B cell (primary cell): ENCODE results near the gene ADSS2. TPM values are rescaled to one million over a fixed set of nuclear protein-coding genes. Genes with fewer than 3 reads are reported as not detected.

Experiments
- ATAC-seq: fragments of 200-7000 bp; cut with Tn5 transposase; one replicate; pipeline ENCODE4 v1.10.0; 2021; ENCODE audit warnings: low read depth, mild to moderate bottlenecking, moderate number of reproducible peaks, moderate library complexity
- CTCF ChIA-PET: fragments of 350-600 bp; sonication (Branson Sonifier 250); formaldehyde crosslinking; loops from one replicate; lab custom pipeline; 2021; ENCODE audit warnings: antibody characterized with exemption, inconsistent platforms; lab: Charles Lee
- POLR2A ChIA-PET: fragments of 350-600 bp; sonication (Branson Sonifier 250); formaldehyde crosslinking; loops from one replicate; lab custom pipeline; 2021; ENCODE audit warnings: antibody characterized with exemption; lab: Charles Lee
- DNase-seq: peaks from one replicate; pipeline ENCODE4 v3.0.0; 2013
- H2AFZ ChIP-seq: 2 replicates; pipeline ENCODE4 v1.6.1; 2012; ENCODE audit warnings: mild to moderate bottlenecking, low read depth, low read length; ENCODE audit not compliant: insufficient read depth, poor library complexity, severe bottlenecking
- H3K27ac ChIP-seq, 2 donors: 1 replicate in 1 of 2; 2 replicates in 1 of 2; pipeline ENCODE4 v1.5.1; 2012 to 2013; ENCODE audit warnings: low read length in 2 of 2, mild to moderate bottlenecking in 2 of 2, moderate library complexity in 1 of 2
- H3K27me3 ChIP-seq, 4 experiments: fragments of 200-600 bp in 1 of 4; sonication (generic) in 1 of 4; replicated peaks in 1 of 4; 1 replicate in 2 of 4; 2 replicates in 2 of 4; pipeline versions ENCODE4 v1.6.1 to v1.7.0; 2013 to 2016; ENCODE audit warnings: low read length in 3 of 4, mild to moderate bottlenecking in 2 of 4, mixed read lengths in 1 of 4, moderate library complexity in 1 of 4; ENCODE audit not compliant: insufficient read depth in 4 of 4, control insufficient read depth in 3 of 4; ENCODE audit errors: control extremely low read depth in 1 of 4
- H3K36me3 ChIP-seq, 2 experiments: replicated peaks in 1 of 2; 1 replicate in 1 of 2; 2 replicates in 1 of 2; pipeline versions ENCODE4 v1.6.1 to v1.7.1; 2013; ENCODE audit warnings: low read length in 1 of 2; ENCODE audit not compliant: insufficient read depth in 2 of 2, control insufficient read depth in 1 of 2; ENCODE audit errors: control extremely low read depth in 1 of 2, extremely low read depth in 1 of 2
- H3K4me1 ChIP-seq, 2 donors: fragments of 200-600 bp in 1 of 2; sonication (generic) in 1 of 2; 1 replicate in 1 of 2; 2 replicates in 1 of 2; pipeline versions ENCODE4 v1.5.1 to v1.6.1; 2013 to 2017; ENCODE audit warnings: low read length in 2 of 2; ENCODE audit not compliant: control insufficient read depth in 2 of 2, insufficient read depth in 2 of 2
- H3K4me2 ChIP-seq: replicated peaks from 2 replicates; pipeline ENCODE3; 2012; ENCODE audit warnings: mild to moderate bottlenecking, low read depth, low read length; ENCODE audit not compliant: poor library complexity, severe bottlenecking
- H3K4me3 ChIP-seq, 5 experiments: fragments of 200-600 bp in 1 of 5; sonication (generic) in 1 of 5; 1 replicate in 3 of 5; 2 replicates in 2 of 5; pipeline versions ENCODE4 v1.5.1 to v1.7.0; 2011 to 2016; ENCODE audit warnings: low read length in 4 of 5, mild to moderate bottlenecking in 4 of 5, low read depth in 2 of 5, control low read depth in 1 of 5, moderate library complexity in 1 of 5; ENCODE audit not compliant: insufficient read depth in 1 of 5; ENCODE audit errors: control extremely low read depth in 1 of 5, extremely low read depth in 1 of 5
- H3K79me2 ChIP-seq: fragments of 200-600 bp; sonication (generic); one replicate; pipeline ENCODE4 v1.6.0; 2016; ENCODE audit warnings: low read length; ENCODE audit not compliant: control insufficient read depth, insufficient read depth
- H3K9ac ChIP-seq: fragments of 200-600 bp; sonication (generic); 2 replicates; pipeline ENCODE4 v1.6.1; 2017; ENCODE audit warnings: mild to moderate bottlenecking, low read length, moderate library complexity
- H3K9me3 ChIP-seq, 3 donors: one replicate each; pipeline versions ENCODE4 v1.6.1 to v1.7.1; 2013; ENCODE audit warnings: low read length in 2 of 3; ENCODE audit not compliant: control insufficient read depth in 2 of 3, insufficient read depth in 1 of 3; ENCODE audit errors: control extremely low read depth in 1 of 3
- H4K20me1 ChIP-seq: 2 replicates; pipeline ENCODE4 v1.6.0; 2012; ENCODE audit warnings: mild to moderate bottlenecking, low read length; ENCODE audit not compliant: insufficient read depth, control insufficient read depth, poor library complexity, severe bottlenecking
- H3K27ac Mint-ChIP-seq: one replicate; pipeline ENCODE4 v1.8.0; 2021; ENCODE audit warnings: mixed read lengths
- H3K27me3 Mint-ChIP-seq: one replicate; pipeline ENCODE4 v1.8.0; 2021; ENCODE audit warnings: mixed read lengths
- H3K4me1 Mint-ChIP-seq: one replicate; pipeline ENCODE4 v1.8.0; 2021; ENCODE audit warnings: mixed read lengths
- H3K4me3 Mint-ChIP-seq: one replicate; pipeline ENCODE4 v1.8.0; 2021; ENCODE audit warnings: mixed read lengths
- H3K9me3 Mint-ChIP-seq: one replicate; pipeline ENCODE4 v1.8.0; 2022; ENCODE audit warnings: mixed read lengths; ENCODE audit not compliant: insufficient read depth
- CTCF ChIP-seq: fragments of 200-600 bp; IDR thresholded peaks from one replicate; pipeline ENCODE4 v1.8.0; 2022; ENCODE audit warnings: antibody characterized with exemption, mild to moderate bottlenecking
- EZH2 ChIP-seq: IDR thresholded peaks from 2 replicates; pipeline ENCODE4 v1.6.1; 2012; ENCODE audit warnings: borderline replicate concordance, low read depth, mild to moderate bottlenecking, moderate library complexity, low read length; ENCODE audit not compliant: insufficient read depth, poor library complexity, severe bottlenecking
- WGBS: methylation state at CpG from one replicate; pipeline ENCODE4 v1.1.5; 2013; ENCODE audit warnings: missing lambda C conversion rate; ENCODE audit not compliant: insufficient coverage; 5-methylcytosine and 5-hydroxymethylcytosine counted together
- intact Hi-C: fragments of 100-400 bp; cut with micrococcal nuclease; formaldehyde crosslinking; loops from one replicate; pipeline ENCODE4 v1.10.0; 2022
- polyA plus RNA-seq: library from polyadenylated mRNA; depleted of rRNA; stranded (reverse); fragments of >200 nt; gene quantifications from 2 replicates; pipeline ENCODE4 v1.2.3, GENCODE V29; 2012
- total RNA-seq, 2 donors: library from RNA; stranded (reverse); fragments of 120-200 nt in 1 of 2; gene quantifications; 1 replicate in 1 of 2; 2 replicates in 1 of 2; pipeline versions ENCODE4 v1.2.3 to v1.2.4, GENCODE V29; 2013 to 2022

ADSS2 gene
- total and polyA plus RNA-seq, 2 donors (not counting 1 experiment from before 2014, with no cell fraction given): 13.0 to 48.4 TPM

GRCh38 chr1:244431166-244431565 lies 20.5 kb downstream of the ADSS2 start:
- Histone ChIP-seq H3K4me1 (no peaks in the 10 kb centered on the region), H3K9me3 (no peaks in the 10 kb centered on the region), H3K4me3 (no peak overlapping the region), H3K79me2 (peaks cover 19% of the 10 kb centered on the region), H3K27ac (no peak overlapping the region), H3K27me3 (no peaks in the 10 kb centered on the region), H3K36me3 (peaks cover 6 to 35% of the 10 kb centered on the region in 2 experiments), H4K20me1 (peaks cover 9% of the 10 kb centered on the region), H3K4me2 (no peak overlapping the region), H3K9ac (no peak overlapping the region), H2AFZ (no peak overlapping the region)
- TF ChIP-seq EZH2 (no peak), CTCF (no peak)
- no peak overlapping the region for H3K27ac Mint-ChIP-seq
- peaks cover 9% of the 10 kb centered on the region for H3K4me1 Mint-ChIP-seq
- H3K27me3 Mint-ChIP-seq: no peaks in the 10 kb centered on the region
- ChIA-PET CTCF (interaction anchor here (0.6 kb wide), 1 partner anchor 317 kb away, joined by 3 read pairs; no protein-coding TSS in a partner anchor), POLR2A (no interaction called here)
- DNase-seq (no peak), ATAC-seq (no peak)
- H3K9me3 Mint-ChIP-seq: no peaks in the 10 kb centered on the region
- H3K4me3 Mint-ChIP-seq: no peak overlapping the region
- intact Hi-C loops: no loop called here

- Mint-ChIP-seq H3K4me1 (peaks cover 9% of the 10 kb centered on the region), H3K27ac (no peak overlapping the region), H3K9me3 (no peaks in the 10 kb centered on the region), H3K4me3 (no peak overlapping the region), H3K27me3 (no peaks in the 10 kb centered on the region)
- Histone ChIP-seq H3K4me1 (no peaks in the 10 kb centered on the region), H3K9ac (no peak overlapping the region), H3K9me3 (no peaks in the 10 kb centered on the region), H3K79me2 (peaks cover 14% of the 10 kb centered on the region), H3K4me2 (no peak overlapping the region), H4K20me1 (no peaks in the 10 kb centered on the region), H3K36me3 (peaks cover 8 to 30% of the 10 kb centered on the region in 2 experiments), H3K27me3 (no peaks in the 10 kb centered on the region), H3K27ac (no peak overlapping the region), H2AFZ (no peak overlapping the region), H3K4me3 (no peak overlapping the region)
- CTCF ChIA-PET: no interaction called here
- DNase-seq: no peak
- POLR2A ChIA-PET: no interaction called here
- no peak for TF ChIP-seq EZH2
- ATAC-seq: no peak
- intact Hi-C loops: no loop called here
- no CpG with 5 or more reads among the region's 3 CpGs for WGBS
These were observed 21.9 kb downstream of the ADSS2 start for GRCh38 chr1:244429818-244430217.
